GM12801 (cell line): ENCODE measurements around the gene ADI1.

Source experiments
- CTCF ChIP-seq: IDR thresholded peaks from one replicate; pipeline ENCODE4 v1.5.1; 2011; ENCODE audit warnings: control low read depth; ENCODE audit not compliant: insufficient read length; ENCODE audit errors: extremely low read depth

ADI1 gene

DNA sequence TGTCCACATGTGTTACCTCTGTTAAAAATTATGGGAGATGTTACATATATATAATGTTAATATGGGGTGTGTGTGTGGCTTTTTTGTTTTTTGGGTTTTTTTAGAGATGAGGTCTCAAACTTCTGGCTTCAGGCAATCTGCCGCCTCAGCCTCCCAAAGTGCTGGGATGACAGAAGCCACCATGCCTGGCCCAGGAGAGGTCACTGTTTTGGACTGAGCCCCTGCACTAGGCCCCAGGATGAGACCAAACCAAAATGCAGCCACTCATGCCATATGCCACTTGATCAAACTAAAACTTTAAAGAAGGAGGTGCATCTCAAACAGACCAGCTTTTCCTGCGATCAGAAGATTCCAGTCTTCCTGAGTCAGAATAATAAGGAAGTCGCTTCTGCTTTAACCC, 2.5 kb downstream of the ADI1 start:
- TF ChIP-seq CTCF: no peak

DNA sequence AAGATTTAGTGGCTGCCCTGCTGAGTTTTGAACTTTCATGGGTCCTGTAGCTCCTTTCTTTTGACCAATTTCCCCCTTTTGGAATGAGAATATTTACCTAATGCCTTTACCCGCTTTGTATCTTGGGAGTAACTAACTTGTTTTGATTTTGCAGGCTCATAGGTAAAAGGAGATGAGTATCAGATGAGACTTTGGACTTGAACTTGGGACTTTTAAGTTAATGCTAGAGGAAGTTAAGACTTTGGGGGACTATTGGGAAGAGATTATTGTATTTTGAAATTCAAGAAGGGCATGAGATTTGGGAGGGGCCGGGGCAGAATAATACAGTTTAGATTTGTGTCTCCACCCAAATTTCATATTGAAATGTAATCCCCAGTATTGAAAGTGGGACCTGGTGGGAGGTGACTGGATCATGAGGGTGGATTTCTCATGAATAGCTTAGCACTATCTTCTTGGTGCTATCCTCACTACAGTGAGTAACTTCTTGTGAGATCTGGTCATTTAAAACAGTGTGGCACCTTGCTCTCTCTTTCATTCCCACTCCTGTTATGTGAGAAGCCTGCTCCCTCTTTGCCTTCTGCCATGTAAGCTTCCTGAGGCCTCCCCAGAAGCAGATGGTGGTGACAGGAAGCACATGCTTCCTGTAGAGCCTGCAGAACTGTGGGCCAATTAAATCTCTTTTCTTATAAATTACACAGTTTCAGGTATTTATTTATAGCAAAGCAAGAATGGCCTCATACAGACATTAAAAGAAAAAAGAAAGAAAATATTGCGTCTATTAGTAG, 6.1 kb downstream of the ADI1 start:
- TF ChIP-seq CTCF: no peak

- no peak for TF ChIP-seq CTCF
Observed at GRCh38 chr2:3512086-3512485, 7.2 kb downstream of the ADI1 start.

DNA sequence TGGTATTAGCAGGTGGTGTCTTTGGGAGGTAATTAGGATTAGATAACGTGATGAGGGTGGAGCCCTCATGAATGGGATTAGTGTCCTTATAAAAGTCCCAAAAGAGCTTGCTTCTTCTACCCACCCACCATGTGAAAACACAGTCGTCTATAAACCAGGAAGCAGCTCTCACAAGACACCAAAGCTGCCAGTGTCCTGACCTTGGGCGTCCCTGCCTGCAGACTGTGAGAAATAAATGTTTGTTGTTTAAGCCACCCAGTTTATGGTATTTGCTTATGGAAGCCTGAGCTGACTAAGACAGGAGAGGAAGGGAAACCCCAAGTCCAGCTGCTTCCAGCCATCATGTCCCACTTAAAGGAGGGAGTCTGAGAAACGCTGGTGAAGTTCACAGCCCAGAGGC, 13.6 kb downstream of the ADI1 start:
- TF ChIP-seq CTCF: no peak

DNA sequence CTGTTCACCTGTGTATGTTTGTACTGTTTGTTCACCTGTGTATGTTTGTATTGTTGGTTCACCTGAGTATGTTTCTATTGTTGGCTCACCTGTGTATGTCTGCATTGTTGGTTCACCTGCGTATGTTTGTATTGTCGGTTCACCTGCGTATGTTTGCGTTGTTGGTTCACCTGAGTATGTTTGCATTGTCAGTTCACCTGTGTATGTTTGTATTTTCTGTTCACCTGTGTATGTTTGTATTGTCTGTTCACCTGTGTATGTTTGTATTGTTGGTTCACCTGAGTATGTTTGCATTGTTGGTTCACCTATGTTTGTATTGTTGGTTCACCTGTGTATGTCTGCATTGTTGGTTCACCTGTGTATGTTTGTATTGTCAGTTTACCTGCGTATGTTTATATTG, 14.6 kb downstream of the ADI1 start:
- TF ChIP-seq CTCF: no peak

DNA sequence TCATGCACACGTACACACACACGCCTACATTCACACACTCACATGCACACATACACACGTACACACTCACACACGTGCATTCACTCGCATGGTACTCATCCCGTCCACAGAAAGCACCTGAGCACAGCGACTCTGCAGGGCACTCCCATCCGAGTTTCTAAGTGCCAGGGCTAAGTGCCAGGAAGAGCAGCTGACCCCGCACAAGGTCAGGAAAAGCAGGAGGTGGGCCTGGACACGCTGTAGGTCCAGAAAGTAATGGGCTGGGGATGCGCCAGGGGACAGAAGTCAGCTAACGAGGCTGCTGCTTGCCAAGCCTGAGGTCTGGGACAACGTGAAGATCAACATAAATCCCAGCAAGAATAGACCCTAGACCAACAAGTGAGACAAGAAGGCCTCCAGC, 15.8 kb downstream of the ADI1 start:
- no peak for TF ChIP-seq CTCF

DNA sequence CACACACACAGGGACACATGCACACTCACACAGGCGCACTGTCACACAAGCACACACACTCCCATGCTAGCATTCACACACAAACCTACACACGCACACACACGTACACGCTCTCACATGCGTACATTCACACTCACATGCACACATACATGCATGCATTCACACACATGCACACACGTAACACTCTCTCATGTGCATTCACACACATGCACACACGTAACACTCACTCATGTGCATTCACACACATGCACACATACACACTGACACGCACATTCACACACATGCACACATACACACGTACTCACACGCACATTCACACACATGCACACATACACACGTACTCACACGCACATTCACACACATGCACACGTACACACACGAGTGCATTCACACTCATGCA, 16.3 kb downstream of the ADI1 start:
- no peak for TF ChIP-seq CTCF
